Stimulated activated CD4-positive, alpha-beta T cell treated with anti-CD3 and anti-CD28 coated beads, TNF-alpha, amount 100 ng/mL, for 48 hours (primary cell): ENCODE results near the gene COL4A1.

Source experiments
- DNase-seq, 3 donors: peaks; one replicate each; pipeline ENCODE4 v3.0.0-alpha.2; 2020; ENCODE audit warnings: low read depth in 3 of 3

The COL4A1 gene

GRCh38 chr13:110294146-110294545 is 12.8 kb downstream of the COL4A1 start:
- no peak for DNase-seq

- DNase-seq: no peak
These were observed 13.3 kb downstream of the COL4A1 start for GRCh38 chr13:110293649-110294048.

GRCh38 chr13:110293037-110293436 is 13.9 kb downstream of the COL4A1 start:
- no peak for DNase-seq

GRCh38 chr13:110291286-110291685 is 15.7 kb downstream of the COL4A1 start:
- DNase-seq: no peak

GRCh38 chr13:110290826-110291225 is 16.1 kb downstream of the COL4A1 start:
- DNase-seq: no peak

GRCh38 chr13:110290153-110290552 is 16.8 kb downstream of the COL4A1 start:
- DNase-seq: no peak

- no peak for DNase-seq
These were observed 17.3 kb downstream of the COL4A1 start for GRCh38 chr13:110289661-110290060.

GRCh38 chr13:110289174-110289573 is 17.8 kb downstream of the COL4A1 start:
- no peak for DNase-seq

- no peak for DNase-seq
These were observed 19.8 kb downstream of the COL4A1 start for GRCh38 chr13:110286833-110287819.

GRCh38 chr13:110285991-110286832 is 20.7 kb downstream of the COL4A1 start:
- DNase-seq: no peak

GRCh38 chr13:110284779-110285484 is 22.0 kb downstream of the COL4A1 start:
- DNase-seq: no peak

- DNase-seq: no peak
These were observed 23.0 kb downstream of the COL4A1 start for GRCh38 chr13:110283736-110284517.

- no peak for DNase-seq
These were observed 24.6 kb downstream of the COL4A1 start for GRCh38 chr13:110282316-110282841.

- DNase-seq: no peak
These were observed 25.2 kb downstream of the COL4A1 start for GRCh38 chr13:110281736-110282135.

- no peak for DNase-seq
These were observed 25.8 kb downstream of the COL4A1 start for GRCh38 chr13:110280985-110281688.

- DNase-seq: no peak
These were observed 26.6 kb downstream of the COL4A1 start for GRCh38 chr13:110280231-110280813.

GRCh38 chr13:110279684-110280083 is 27.3 kb downstream of the COL4A1 start:
- DNase-seq: no peak

GRCh38 chr13:110278859-110279258 is 28.1 kb downstream of the COL4A1 start:
- no peak for DNase-seq

GRCh38 chr13:110277357-110277975 is 29.5 kb downstream of the COL4A1 start:
- DNase-seq: no peak
